ENCODE data around the gene CYTH2.

CYTH2 gene

GRCh38 chr19:48496959-48497727, 28.0 kb downstream of the CYTH2 start:
- no peak for DNase-seq

GRCh38 chr19:48497728-48498594, 28.8 kb downstream of the CYTH2 start:
- no peak for DNase-seq

GRCh38 chr19:48498595-48499311, 29.6 kb downstream of the CYTH2 start:
- no peak for DNase-seq

- DNase-seq = no peak
These were observed 30.3 kb downstream of the CYTH2 start for GRCh38 chr19:48499316-48500090.

GRCh38 chr19:48500830-48501493, 31.8 kb downstream of the CYTH2 start:
- no peak for DNase-seq

- peak; percentile 97 for DNase-seq
These were observed 32.6 kb downstream of the CYTH2 start for GRCh38 chr19:48501494-48502349.

GRCh38 chr19:48502350-48503018, 33.3 kb downstream of the CYTH2 start:
- no peak for DNase-seq

GRCh38 chr19:48506138-48506733, 37.1 kb downstream of the CYTH2 start:
- no peak for DNase-seq

- DNase-seq = no peak
These were observed 38.8 kb downstream of the CYTH2 start for GRCh38 chr19:48507911-48508439.

- DNase-seq = no peak
These were observed 39.7 kb downstream of the CYTH2 start for GRCh38 chr19:48508729-48509411.

GRCh38 chr19:48509467-48510194, 40.5 kb downstream of the CYTH2 start:
- DNase-seq = no peak

- peak; percentile 35 for DNase-seq
These were observed 41.5 kb downstream of the CYTH2 start for GRCh38 chr19:48510421-48511268.

GRCh38 chr19:48511321-48511731, 42.2 kb downstream of the CYTH2 start:
- DNase-seq = no peak

GRCh38 chr19:48511800-48512503, 42.8 kb downstream of the CYTH2 start, which contains the start of gene LMTK3:
TSS of gene LMTK3 (minus strand) at chr19:48511835. CDS start at chr19:48511576, 259 bp downstream.
- peak; percentile 29 for DNase-seq

- no peak for DNase-seq
These were observed 43.5 kb downstream of the CYTH2 start for GRCh38 chr19:48512504-48513288.

Measured in NCI-H774 (cell line).